Astrocyte of the cerebellum (primary cell): Measurements from ENCODE around the gene TNFRSF11A.

Experiments
- DNase-seq: peaks from one replicate; pipeline ENCODE4 v3.0.0-alpha.2; 2011; ENCODE audit warnings: low read depth
- H3K4me3 ChIP-seq: 2 replicates; pipeline ENCODE4 v1.5.1; 2011; ENCODE audit warnings: mild to moderate bottlenecking, low read depth, low read length, moderate library complexity
- CTCF ChIP-seq: IDR thresholded peaks from 2 replicates; pipeline ENCODE4 v1.5.1; 2012; ENCODE audit warnings: low read length, low read depth, moderate library complexity, mild to moderate bottlenecking; ENCODE audit errors: missing control alignments
- in situ Hi-C: cut with HindIII; loops from 2 replicates; pipeline ENCODE4 v1.10.0; 2017; ENCODE audit warnings: low sequenced_read_pairs

The TNFRSF11A gene

GRCh38 chr18:62324917-62325805, at the start of gene TNFRSF11A:
TSS of gene TNFRSF11A (plus strand) at chr18:62325310. CDS start at chr18:62325353, 43 bp downstream.
- peak; percentile 27 for TF ChIP-seq CTCF
- DNase-seq = no peak
- peak within 1 kb of the TSS; percentile 45 for H3K4me3 ChIP-seq
- in situ Hi-C loops = no loop called here

DNA sequence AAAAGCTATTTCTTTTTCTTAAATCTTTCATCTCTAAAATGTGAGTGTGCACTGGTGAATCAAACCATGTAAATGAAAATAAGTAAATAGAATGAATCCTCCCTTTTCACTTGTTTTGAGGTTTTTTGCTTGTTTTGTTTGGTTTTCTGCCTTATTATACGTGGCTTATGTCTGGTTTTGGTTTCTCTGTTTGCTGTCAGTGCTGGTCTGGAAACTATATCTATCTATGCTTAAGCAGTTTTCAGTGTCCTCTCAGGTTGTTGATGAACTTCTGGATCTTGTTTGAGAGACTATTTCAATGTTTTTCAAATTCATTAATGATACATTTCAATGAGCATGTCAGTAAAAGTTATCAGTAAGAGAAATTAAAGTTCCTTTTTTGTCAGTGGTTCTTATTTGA, 48.1 kb upstream of the TNFRSF11A start:
- in situ Hi-C loops = no loop called here
- TF ChIP-seq CTCF = no peak
- no peak for DNase-seq
- H3K4me3 ChIP-seq = no peak overlapping the region

DNA sequence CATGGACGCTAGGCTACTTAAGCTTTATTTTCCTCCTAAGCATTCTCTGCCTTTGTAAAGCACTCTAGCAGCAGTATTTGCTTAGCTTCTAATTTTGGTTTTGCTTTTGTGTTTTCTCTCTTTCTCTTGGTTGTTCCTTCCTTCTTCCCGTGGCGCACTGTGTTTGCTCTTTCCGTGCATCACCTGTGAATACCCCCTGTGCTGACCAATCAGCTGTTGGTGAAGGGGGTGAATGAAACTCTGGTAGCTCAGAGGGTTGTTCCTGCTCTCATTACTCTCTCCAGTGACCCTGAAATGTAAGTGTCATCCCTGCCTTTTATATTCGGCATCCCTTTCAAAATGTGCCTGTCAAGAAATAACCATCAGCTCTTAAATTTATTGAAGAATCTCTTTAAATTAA, 45.5 kb upstream of the TNFRSF11A start:
- no peak overlapping the region for H3K4me3 ChIP-seq
- no peak for DNase-seq
- no peak for TF ChIP-seq CTCF
- in situ Hi-C loops = no loop called here

DNA sequence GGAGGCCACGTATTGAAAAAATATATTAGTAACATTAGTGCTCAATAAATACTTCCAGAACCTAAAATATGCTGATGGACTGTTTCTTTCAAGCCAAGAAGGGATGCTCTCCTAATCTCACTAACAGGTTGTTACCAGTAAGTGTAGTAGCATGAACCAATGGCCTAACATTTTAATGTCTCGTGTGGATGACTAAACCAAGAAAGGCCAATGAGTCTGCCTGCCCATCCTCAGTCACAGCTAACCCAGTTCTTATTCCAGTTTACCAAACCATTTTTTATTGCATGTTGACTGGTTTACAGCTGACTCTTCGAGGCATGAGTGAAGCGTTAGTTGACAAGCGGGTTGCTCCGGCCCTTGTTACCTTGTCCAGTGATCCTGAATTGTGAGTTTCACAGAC, 45.1 kb upstream of the TNFRSF11A start:
- in situ Hi-C loops = no loop called here
- H3K4me3 ChIP-seq = no peak overlapping the region
- no peak for TF ChIP-seq CTCF
- DNase-seq = no peak

- in situ Hi-C loops = no loop called here
- DNase-seq = no peak
- TF ChIP-seq CTCF = no peak
- H3K4me3 ChIP-seq = no peak overlapping the region
Observed at GRCh38 chr18:62280786-62281185, 44.3 kb upstream of the TNFRSF11A start.

- in situ Hi-C loops = no loop called here
- DNase-seq = peak; percentile 66
- H3K4me3 ChIP-seq = no peak overlapping the region
- no peak for TF ChIP-seq CTCF
Observed at GRCh38 chr18:62281684-62282083, 43.4 kb upstream of the TNFRSF11A start.
